HAP-1 (cell line): Measurements from ENCODE around the gene FAM72C.
"Not testable (repeated sequence)": the region's sequence is repeated elsewhere in the genome, so short reads cannot be mapped to it uniquely, and the experiment has no call there.

Source experiments
- DNase-seq, 2 experiments: peaks; one replicate each; pipeline ENCODE4 v3.0.0-alpha.2; 2016 to 2020; ENCODE audit warnings: low spot score in 2 of 2
- H3K27me3 ChIP-seq: fragments of 250-450 bp; sonication (Bioruptor Pico); 2 replicates; pipeline ENCODE4 v1.5.1; 2020; ENCODE audit warnings: low read depth, mild to moderate bottlenecking, moderate library complexity
- H3K36me3 ChIP-seq: fragments of 250-450 bp; sonication (Bioruptor Pico); replicated peaks from 2 replicates; pipeline ENCODE4 v1.5.1; 2020; ENCODE audit warnings: mild to moderate bottlenecking
- H3K4me1 ChIP-seq: fragments of 250-450 bp; sonication (Bioruptor Pico); 2 replicates; pipeline ENCODE4 v1.5.1; 2020; ENCODE audit warnings: mild to moderate bottlenecking
- H3K4me3 ChIP-seq: fragments of 250-450 bp; sonication (Bioruptor Pico); 2 replicates; pipeline ENCODE4 v1.5.1; 2020; ENCODE audit warnings: mild to moderate bottlenecking, moderate library complexity
- H3K9me3 ChIP-seq: fragments of 250-450 bp; sonication (Bioruptor Pico); 2 replicates; pipeline ENCODE4 v1.5.1; 2020; ENCODE audit warnings: mild to moderate bottlenecking, moderate library complexity
- in situ Hi-C: fragments of 300-500 bp; cut with MboI; formaldehyde crosslinking; loops from 3 replicates; pipeline ENCODE4 v1.14.3; 2020; ENCODE audit warnings: low sequenced_read_pairs, inconsistent platforms, mixed read lengths

Gene FAM72C

GRCh38 chr1:143971924-143972700 lies at the start of gene FAM72C:
FAM72C (minus strand) TSS chr1:143971986; CDS start chr1:143971141, 845 bp downstream.
- H3K4me1 ChIP-seq, H3K9me3 ChIP-seq, H3K4me3 ChIP-seq, in situ Hi-C loops, H3K27me3 ChIP-seq, H3K36me3 ChIP-seq, DNase-seq: not testable (repeated sequence)

- DNase-seq, H3K36me3 ChIP-seq, H3K27me3 ChIP-seq, H3K4me1 ChIP-seq, H3K4me3 ChIP-seq, H3K9me3 ChIP-seq, in situ Hi-C loops: not testable (repeated sequence)
These were observed 48.4 kb upstream of the FAM72C start for GRCh38 chr1:144020001-144020738.

- H3K9me3 ChIP-seq, H3K4me1 ChIP-seq, H3K4me3 ChIP-seq, DNase-seq, H3K36me3 ChIP-seq, in situ Hi-C loops, H3K27me3 ChIP-seq: not testable (repeated sequence)
These were observed 47.3 kb upstream of the FAM72C start for GRCh38 chr1:144019101-144019500.

GRCh38 chr1:144015180-144015966 lies 43.6 kb upstream of the FAM72C start:
- in situ Hi-C loops, H3K4me3 ChIP-seq, H3K4me1 ChIP-seq, H3K36me3 ChIP-seq, DNase-seq, H3K27me3 ChIP-seq, H3K9me3 ChIP-seq: not testable (repeated sequence)

GRCh38 chr1:144014528-144014927 lies 42.7 kb upstream of the FAM72C start:
- in situ Hi-C loops, H3K27me3 ChIP-seq, H3K36me3 ChIP-seq, H3K4me1 ChIP-seq, H3K9me3 ChIP-seq, H3K4me3 ChIP-seq, DNase-seq: not testable (repeated sequence)

- H3K4me1 ChIP-seq, H3K36me3 ChIP-seq, H3K27me3 ChIP-seq, DNase-seq, H3K4me3 ChIP-seq, H3K9me3 ChIP-seq, in situ Hi-C loops: not testable (repeated sequence)
These were observed 42.3 kb upstream of the FAM72C start for GRCh38 chr1:144014121-144014520.

- DNase-seq, H3K9me3 ChIP-seq, H3K4me3 ChIP-seq, in situ Hi-C loops, H3K36me3 ChIP-seq, H3K4me1 ChIP-seq, H3K27me3 ChIP-seq: not testable (repeated sequence)
These were observed 40.5 kb upstream of the FAM72C start for GRCh38 chr1:144012168-144012733.

- H3K4me3 ChIP-seq, in situ Hi-C loops, H3K9me3 ChIP-seq, H3K4me1 ChIP-seq, DNase-seq, H3K27me3 ChIP-seq, H3K36me3 ChIP-seq: not testable (repeated sequence)
These were observed 37.6 kb upstream of the FAM72C start for GRCh38 chr1:144009410-144009809.

GRCh38 chr1:144004259-144004658 lies 32.5 kb upstream of the FAM72C start:
- H3K27me3 ChIP-seq, H3K4me1 ChIP-seq, H3K9me3 ChIP-seq, in situ Hi-C loops, H3K4me3 ChIP-seq, H3K36me3 ChIP-seq, DNase-seq: not testable (repeated sequence)

GRCh38 chr1:144003306-144004029 lies 31.7 kb upstream of the FAM72C start:
- H3K27me3 ChIP-seq, H3K9me3 ChIP-seq, H3K36me3 ChIP-seq, H3K4me1 ChIP-seq, in situ Hi-C loops, H3K4me3 ChIP-seq, DNase-seq: not testable (repeated sequence)

GRCh38 chr1:144002141-144002881 lies 30.5 kb upstream of the FAM72C start:
- H3K4me1 ChIP-seq, H3K36me3 ChIP-seq, H3K4me3 ChIP-seq, H3K27me3 ChIP-seq, H3K9me3 ChIP-seq, in situ Hi-C loops: not testable (repeated sequence)
- peak in 1 of 2 experiments; percentile 5 for DNase-seq

GRCh38 chr1:144001077-144001476 lies 29.3 kb upstream of the FAM72C start:
- H3K9me3 ChIP-seq, DNase-seq, H3K27me3 ChIP-seq, H3K4me3 ChIP-seq, in situ Hi-C loops, H3K36me3 ChIP-seq, H3K4me1 ChIP-seq: not testable (repeated sequence)

- in situ Hi-C loops: not testable (repeated sequence)
These were observed 24.2 kb upstream of the FAM72C start for GRCh38 chr1:143996020-143996419.

More at GRCh38 chr1:143996020-143996419, 24.2 kb upstream of the FAM72C start:
- not testable (repeated sequence) for H3K36me3 ChIP-seq, DNase-seq, H3K4me1 ChIP-seq, H3K4me3 ChIP-seq, H3K27me3 ChIP-seq, H3K9me3 ChIP-seq
